CD4-positive, CD25-positive, alpha-beta regulatory T cell (primary cell): Measurements from ENCODE around the gene C19orf47. TPM values are rescaled to one million over a fixed set of nuclear protein-coding genes. Genes with fewer than 3 reads are reported as not detected.
A peak's percentile ranks its signal among the peaks of the same experiment; 100 is the strongest.

Source experiments
- ATAC-seq, 2 donors: fragments of 150-1000 bp; cut with Tn5 transposase; one replicate each; pipeline ENCODE4 v1.10.0; 2021; ENCODE audit warnings: low read depth in 2 of 2, moderate number of reproducible peaks in 2 of 2, moderate library complexity in 1 of 2
- DNase-seq, 3 donors: peaks; one replicate each; pipeline versions ENCODE4 v3.0.0 to v3.0.0-alpha.2; 2012 to 2022; ENCODE audit warnings: mixed read lengths in 1 of 3
- H3K27ac ChIP-seq: one replicate; pipeline ENCODE4 v1.7.0; 2013; ENCODE audit warnings: mild to moderate bottlenecking, low read length; ENCODE audit not compliant: insufficient read depth, poor library complexity, severe bottlenecking
- H3K27me3 ChIP-seq: one replicate; pipeline ENCODE4 v1.7.0; 2013; ENCODE audit warnings: low read length; ENCODE audit not compliant: control insufficient read depth, insufficient read depth
- H3K36me3 ChIP-seq: one replicate; pipeline ENCODE4 v1.7.0; 2013; ENCODE audit warnings: mild to moderate bottlenecking, low read length, moderate library complexity; ENCODE audit not compliant: control insufficient read depth, insufficient read depth
- H3K4me1 ChIP-seq: 2 replicates; pipeline ENCODE4 v1.7.0; 2013; ENCODE audit warnings: mild to moderate bottlenecking, low read length; ENCODE audit not compliant: insufficient read depth, control insufficient read depth, poor library complexity, severe bottlenecking
- H3K4me3 ChIP-seq: one replicate; pipeline ENCODE4 v1.7.0; 2013; ENCODE audit warnings: low read depth, mild to moderate bottlenecking, low read length, moderate library complexity
- H3K9me3 ChIP-seq, 2 experiments: 1 replicate in 1 of 2; 2 replicates in 1 of 2; pipeline ENCODE4 v1.7.0; 2013; ENCODE audit warnings: low read length in 2 of 2, mild to moderate bottlenecking in 1 of 2, moderate library complexity in 1 of 2; ENCODE audit not compliant: control insufficient read depth in 2 of 2
- H3K27ac Mint-ChIP-seq, 3 donors: one replicate each; pipeline ENCODE4 v1.8.0; 2020 to 2022; ENCODE audit warnings: mild to moderate bottlenecking in 3 of 3, mixed read lengths in 3 of 3, moderate library complexity in 2 of 3
- H3K27me3 Mint-ChIP-seq: one replicate; pipeline ENCODE4 v1.8.0; 2022; ENCODE audit warnings: mild to moderate bottlenecking, mixed read lengths
- H3K36me3 Mint-ChIP-seq: one replicate; pipeline ENCODE4 v1.8.0; 2020; ENCODE audit warnings: mixed read lengths
- H3K4me1 Mint-ChIP-seq, 4 donors: one replicate each; pipeline ENCODE4 v1.8.0; 2020 to 2022; ENCODE audit warnings: mixed read lengths in 4 of 4, mild to moderate bottlenecking in 1 of 4
- H3K4me3 Mint-ChIP-seq, 4 donors: one replicate each; pipeline ENCODE4 v1.8.0; 2020 to 2022; ENCODE audit warnings: mild to moderate bottlenecking in 4 of 4, mixed read lengths in 4 of 4, moderate library complexity in 3 of 4
- H3K9me3 Mint-ChIP-seq, 7 donors: one replicate each; pipeline ENCODE4 v1.8.0; 2020 to 2022; ENCODE audit warnings: mixed read lengths in 7 of 7, mild to moderate bottlenecking in 3 of 7, moderate library complexity in 2 of 7
- polyA plus RNA-seq, 4 donors: library from polyadenylated mRNA; unstranded; fragments of 300-500 nt; fragmentation: Illumina TruSeq; gene quantifications; one replicate each; pipeline ENCODE4 v1.2.3, GENCODE V29; 2021
- total RNA-seq: library from RNA; stranded (reverse); gene quantifications from one replicate; pipeline ENCODE4 v1.2.3, GENCODE V29; 2022

C19orf47 gene
- total and polyA plus RNA-seq, 5 donors from 2014 or later = 5.9 to 12.4 (median 6.8) TPM

DNA sequence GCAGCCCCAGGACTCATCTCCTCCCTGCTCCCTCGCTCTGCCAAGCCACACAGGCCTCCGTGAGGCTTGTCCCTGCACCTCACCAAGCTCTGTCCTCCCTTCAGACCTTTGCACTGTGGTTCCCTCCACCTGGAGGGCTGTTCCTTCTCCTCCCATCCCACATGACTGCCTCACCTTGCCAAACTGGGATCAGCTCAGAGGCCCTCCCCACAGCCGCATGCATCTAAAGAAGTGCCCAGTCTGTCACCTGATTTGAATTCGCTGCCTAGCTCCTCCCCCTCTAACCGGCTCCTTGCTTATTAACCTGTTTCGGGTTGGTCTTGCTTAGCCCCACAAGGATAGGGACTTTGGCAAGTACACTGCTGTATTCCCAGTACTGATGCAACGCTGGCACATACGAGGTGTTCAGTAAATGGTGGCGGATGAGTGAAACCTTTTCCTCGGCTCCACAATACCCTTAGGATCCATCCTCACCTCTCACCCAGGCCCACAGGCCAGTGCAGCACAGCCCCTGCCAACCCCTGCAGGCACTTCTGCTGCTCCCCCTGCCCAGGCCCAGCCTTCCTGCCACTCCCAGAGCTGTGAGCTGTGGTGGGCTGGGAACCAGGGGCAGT is 67.5 kb downstream of the C19orf47 start:
- no peaks in the 10 kb centered on the region for H3K9me3 ChIP-seq
- Mint-ChIP-seq H3K4me3 (peak overlapping the region in 1 of 4 donors; percentile 49), H3K36me3 (peaks cover 8% of the 10 kb centered on the region), H3K4me1 (peaks cover 7 to 84% (median 37%) of the 10 kb centered on the region in 4 donors), H3K9me3 (peaks cover 0 to 2% (median 0%) of the 10 kb centered on the region in 7 donors), H3K27me3 (no peaks in the 10 kb centered on the region), H3K27ac (peak overlapping the region in 2 of 3 donors; percentile 54 to 73)
- H3K27me3 ChIP-seq = no peaks in the 10 kb centered on the region
- no peak overlapping the region for H3K4me3 ChIP-seq
- ATAC-seq = no peak
- peaks cover 66% of the 10 kb centered on the region for H3K4me1 ChIP-seq
- H3K36me3 ChIP-seq = peaks cover 6% of the 10 kb centered on the region
- DNase-seq = no peak
- no peak overlapping the region for H3K27ac ChIP-seq

DNA sequence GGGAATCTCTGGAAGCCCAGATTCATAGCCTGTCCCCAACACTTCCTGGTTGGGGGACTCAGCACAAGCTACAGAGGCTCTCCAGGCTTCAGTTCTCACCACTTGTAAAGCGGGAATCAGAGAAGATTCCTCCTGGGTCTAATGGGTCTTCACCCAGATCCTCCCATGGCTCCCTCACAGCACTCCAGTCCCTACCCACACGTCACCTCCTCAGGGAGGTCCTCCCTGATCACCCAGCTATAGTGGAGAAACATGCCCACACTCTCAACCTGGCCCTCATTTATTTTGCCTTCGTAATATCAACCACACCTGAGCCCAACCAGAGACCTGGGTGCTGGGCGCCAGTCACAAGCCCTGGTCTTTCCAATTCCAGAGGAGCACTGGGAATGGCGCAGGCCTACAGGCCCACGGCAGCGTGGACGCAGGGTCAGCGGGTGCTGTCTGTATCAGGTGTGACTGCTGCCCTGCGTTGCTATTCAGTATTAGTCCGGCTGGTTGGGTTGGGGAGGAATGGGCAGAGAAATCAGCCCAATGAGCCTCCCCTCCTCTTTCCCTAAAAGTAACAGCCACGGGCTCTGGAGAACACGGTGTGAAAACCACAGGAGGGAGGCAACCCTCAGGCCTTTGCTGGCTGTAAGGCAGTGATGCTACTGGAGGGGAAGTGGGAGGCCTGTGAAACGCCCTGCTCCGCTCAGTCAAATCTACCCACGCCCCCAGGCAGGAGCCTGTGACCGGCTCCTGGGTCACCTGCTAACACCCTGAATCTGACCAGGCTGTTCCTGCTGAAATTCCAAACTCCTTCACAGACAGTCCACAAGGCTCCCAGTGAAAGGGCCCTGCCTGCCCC is 68.2 kb downstream of the C19orf47 start:
- ATAC-seq = no peak

DNA sequence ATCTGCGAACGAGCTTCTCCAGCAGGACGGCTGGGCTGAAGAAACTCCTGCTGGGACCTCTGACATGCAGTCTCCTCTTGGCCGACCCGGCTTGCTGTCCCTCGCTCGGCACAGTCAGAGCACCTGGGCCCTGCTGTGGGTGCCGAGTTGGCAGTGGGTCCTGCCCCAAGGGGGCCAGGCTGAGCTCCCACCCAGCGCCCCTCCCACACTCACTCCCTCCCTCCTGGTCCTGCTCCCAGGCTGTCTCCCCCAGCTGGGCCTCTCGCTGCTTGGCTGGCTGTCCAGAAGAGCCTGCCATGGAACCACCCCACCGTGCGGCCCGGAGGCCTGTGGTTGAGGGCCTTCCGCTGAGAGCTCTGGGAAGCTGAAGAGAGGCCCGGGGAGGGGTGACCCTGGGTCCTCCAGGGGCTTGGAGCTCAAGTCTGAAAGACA is 69.1 kb downstream of the C19orf47 start:
- ATAC-seq = no peak
- no peak overlapping the region for H3K27ac ChIP-seq
- H3K4me3 Mint-ChIP-seq = peak overlapping the region in 1 of 4 donors; percentile 65
- H3K9me3 ChIP-seq = no peaks in the 10 kb centered on the region
- H3K4me1 ChIP-seq = peaks cover 72% of the 10 kb centered on the region
- H3K4me1 Mint-ChIP-seq = peaks cover 7 to 88% (median 41%) of the 10 kb centered on the region in 4 donors
- H3K9me3 Mint-ChIP-seq = peaks cover 0 to 2% (median 0%) of the 10 kb centered on the region in 7 donors
- H3K36me3 ChIP-seq = peaks cover 6% of the 10 kb centered on the region
- peaks cover 3% of the 10 kb centered on the region for H3K36me3 Mint-ChIP-seq
- H3K4me3 ChIP-seq = no peak overlapping the region
- DNase-seq = no peak
- no peaks in the 10 kb centered on the region for H3K27me3 Mint-ChIP-seq
- no peaks in the 10 kb centered on the region for H3K27me3 ChIP-seq
- H3K27ac Mint-ChIP-seq = peak overlapping the region in 1 of 3 donors; percentile 85

More for the DNA sequence above, 68.2 kb downstream of the C19orf47 start:
- Mint-ChIP-seq H3K27me3 (no peaks in the 10 kb centered on the region), H3K9me3 (peaks cover 0 to 2% (median 0%) of the 10 kb centered on the region in 7 donors), H3K36me3 (peaks cover 8% of the 10 kb centered on the region), H3K27ac (peak overlapping the region; percentile 17 to 71 (median 54)), H3K4me3 (peak overlapping the region in 1 of 4 donors; percentile 49), H3K4me1 (peaks cover 7 to 85% (median 38%) of the 10 kb centered on the region in 4 donors)
- no peaks in the 10 kb centered on the region for H3K9me3 ChIP-seq
- DNase-seq = no peak
- H3K4me3 ChIP-seq = no peak overlapping the region
- peaks cover 68% of the 10 kb centered on the region for H3K4me1 ChIP-seq
- no peaks in the 10 kb centered on the region for H3K27me3 ChIP-seq
- H3K36me3 ChIP-seq = peaks cover 6% of the 10 kb centered on the region
- H3K27ac ChIP-seq = no peak overlapping the region

DNA sequence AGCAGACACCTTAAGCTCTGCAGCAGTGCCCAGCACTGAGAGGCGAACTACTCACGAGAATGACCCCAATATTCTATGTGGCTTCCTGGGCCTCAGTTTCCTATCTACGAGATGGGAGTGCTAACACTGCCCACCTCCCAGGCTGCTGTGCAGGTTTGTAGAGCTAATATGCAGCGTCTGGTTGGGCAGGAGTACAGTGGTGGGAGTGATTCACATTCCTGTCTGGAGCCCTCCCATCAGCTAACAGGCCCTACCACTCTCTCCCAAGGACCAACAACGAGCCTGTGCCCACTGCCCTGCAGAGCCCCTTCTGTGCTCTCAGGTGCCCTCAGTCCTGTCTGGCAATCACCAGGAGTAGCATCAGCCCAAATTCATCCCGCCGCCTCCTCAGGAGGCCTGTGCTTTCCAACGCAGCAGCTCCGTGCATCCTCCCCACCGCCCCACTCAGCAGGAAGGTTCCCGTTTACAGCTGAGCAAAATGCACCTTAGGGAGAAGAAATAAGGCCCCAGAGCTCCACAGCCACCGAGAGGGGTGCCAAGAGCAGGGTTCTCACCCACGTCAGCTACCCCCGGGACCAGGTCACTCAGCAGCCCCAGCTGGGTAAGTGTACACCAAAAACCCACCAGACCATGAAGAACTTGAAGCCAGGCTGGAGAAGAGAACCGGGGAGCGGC is 69.7 kb downstream of the C19orf47 start:
- Histone ChIP-seq H3K9me3 (no peaks in the 10 kb centered on the region), H3K27ac (no peak overlapping the region), H3K4me1 (peaks cover 67% of the 10 kb centered on the region), H3K4me3 (no peak overlapping the region), H3K27me3 (no peaks in the 10 kb centered on the region), H3K36me3 (peaks cover 6% of the 10 kb centered on the region)
- peaks cover 0 to 2% (median 0%) of the 10 kb centered on the region in 7 donors for H3K9me3 Mint-ChIP-seq
- peaks cover 3% of the 10 kb centered on the region for H3K36me3 Mint-ChIP-seq
- ATAC-seq = no peak
- no peak for DNase-seq
- peaks cover 7 to 88% (median 47%) of the 10 kb centered on the region in 4 donors for H3K4me1 Mint-ChIP-seq
- H3K27ac Mint-ChIP-seq = peak overlapping the region in 2 of 3 donors; percentile 81 to 85
- no peaks in the 10 kb centered on the region for H3K27me3 Mint-ChIP-seq
- H3K4me3 Mint-ChIP-seq = peak overlapping the region in 3 of 4 donors; percentile 9 to 65 (median 21)

DNA sequence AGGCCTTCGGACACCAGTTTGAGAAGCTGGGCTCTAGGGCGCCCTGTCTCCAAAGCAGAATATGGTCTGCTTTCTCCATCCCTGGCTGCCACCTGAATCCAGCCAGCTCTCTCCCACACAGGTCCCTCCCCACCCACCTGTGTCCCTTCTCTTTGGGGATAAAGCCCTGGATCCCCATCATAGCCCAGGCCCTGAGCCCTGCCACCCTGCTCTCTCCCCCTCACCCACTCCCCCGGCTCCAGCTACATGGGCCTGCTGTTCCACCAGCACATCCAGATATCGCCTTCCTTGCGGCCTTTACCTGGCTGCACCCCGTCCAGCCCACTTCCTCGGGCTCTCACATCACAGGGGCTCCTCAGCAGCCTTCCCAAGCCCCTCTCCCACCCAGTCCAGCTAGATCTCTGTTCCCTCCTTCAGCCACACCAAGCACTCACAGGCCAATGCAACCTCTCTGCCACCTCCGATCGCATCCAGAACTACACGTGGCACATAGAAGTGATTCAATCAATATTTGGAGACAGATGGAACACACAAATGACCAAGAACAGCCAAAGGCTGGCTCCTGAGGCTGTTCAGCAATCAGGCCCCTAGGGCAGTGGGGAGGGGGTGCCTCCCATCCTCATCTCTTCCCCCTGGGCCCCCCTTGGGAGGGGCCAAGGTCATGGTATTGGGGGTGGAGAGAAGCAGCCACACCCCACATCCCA is 70.7 kb downstream of the C19orf47 start:
- H3K27ac ChIP-seq = no peak overlapping the region
- peaks cover 57% of the 10 kb centered on the region for H3K4me1 ChIP-seq

DNA sequence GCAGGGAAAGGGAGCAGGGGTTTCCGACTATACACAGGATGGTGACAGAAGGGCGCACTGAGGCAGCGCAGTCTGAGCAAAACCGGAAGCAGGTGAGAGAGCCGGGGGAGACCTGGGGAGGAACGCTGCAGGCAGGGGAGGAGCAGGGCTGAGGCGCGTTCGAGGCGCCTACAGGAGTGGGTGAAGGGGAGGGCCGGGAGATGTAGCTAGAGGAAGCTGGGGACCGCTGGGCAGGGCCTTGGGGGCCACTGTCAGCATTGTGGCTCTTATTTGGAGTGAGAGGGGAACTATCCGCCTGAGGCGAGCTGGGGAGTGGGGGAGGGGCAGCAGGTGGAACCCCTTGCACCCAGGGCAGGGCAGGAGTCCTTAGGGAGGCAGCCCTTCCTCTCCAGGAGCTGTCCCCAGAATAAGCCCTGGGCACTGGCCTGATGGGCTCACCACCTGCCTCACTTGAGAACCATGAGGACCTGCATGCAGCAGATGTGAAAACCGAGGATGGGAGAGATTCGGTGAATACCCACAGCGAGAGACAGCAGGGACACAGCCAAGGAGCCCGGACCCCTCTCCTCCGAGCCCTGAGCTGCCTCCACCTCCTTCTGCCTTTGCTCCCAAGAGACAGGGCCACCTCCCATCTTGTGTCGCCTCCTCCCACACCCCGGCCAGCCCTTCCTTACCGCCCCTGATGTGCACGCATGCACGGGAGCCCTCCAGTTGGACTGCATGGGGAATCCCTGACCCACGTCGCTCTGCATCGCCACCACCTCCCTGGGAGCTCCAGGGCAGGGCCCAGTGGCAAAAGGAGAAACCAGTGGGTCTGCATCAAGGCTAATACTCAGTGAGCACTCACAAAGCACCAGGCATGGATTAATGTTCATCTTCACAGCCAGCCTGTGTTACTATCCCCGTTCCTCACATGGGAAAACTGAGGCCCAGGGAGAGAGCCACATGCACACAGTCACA is 73.3 kb downstream of the C19orf47 start:
- H3K9me3 Mint-ChIP-seq = no peaks in the 10 kb centered on the region
- Histone ChIP-seq H3K27me3 (no peaks in the 10 kb centered on the region), H3K9me3 (no peaks in the 10 kb centered on the region), H3K36me3 (no peaks in the 10 kb centered on the region), H3K4me3 (peak overlapping the region; percentile 35), H3K27ac (no peak overlapping the region), H3K4me1 (peaks cover 38% of the 10 kb centered on the region)
- ATAC-seq = peak; percentile 72 to 75
- peak overlapping the region; percentile 35 to 80 (median 70) for H3K4me3 Mint-ChIP-seq
- peak overlapping the region; percentile 87 to 92 (median 87) for H3K27ac Mint-ChIP-seq
- H3K4me1 Mint-ChIP-seq = peaks cover 0 to 82% (median 47%) of the 10 kb centered on the region in 4 donors
- H3K36me3 Mint-ChIP-seq = peaks cover 4% of the 10 kb centered on the region
- DNase-seq = peak in 2 of 3 donors; percentile 31 to 68
- no peaks in the 10 kb centered on the region for H3K27me3 Mint-ChIP-seq

More for the DNA sequence above, 70.7 kb downstream of the C19orf47 start:
- peaks cover 0 to 87% (median 45%) of the 10 kb centered on the region in 4 donors for H3K4me1 Mint-ChIP-seq
- no peak overlapping the region for H3K4me3 ChIP-seq
- peaks cover 6% of the 10 kb centered on the region for H3K36me3 ChIP-seq
- DNase-seq (no peak), ATAC-seq (no peak)
- H3K9me3 Mint-ChIP-seq = peaks cover 0 to 2% (median 0%) of the 10 kb centered on the region in 7 donors
- no peaks in the 10 kb centered on the region for H3K27me3 Mint-ChIP-seq
- H3K9me3 ChIP-seq = no peaks in the 10 kb centered on the region
- peak overlapping the region in 2 of 3 donors; percentile 85 to 91 for H3K27ac Mint-ChIP-seq
- peaks cover 2% of the 10 kb centered on the region for H3K36me3 Mint-ChIP-seq
- H3K27me3 ChIP-seq = no peaks in the 10 kb centered on the region
- H3K4me3 Mint-ChIP-seq = peak overlapping the region in 3 of 4 donors; percentile 9 to 65 (median 31)
